Neutrophil (primary cell): ENCODE measurements around the gene ZNF740.

Experiments used
- H3K27ac ChIP-seq: fragments of 200-600 bp; sonication (generic); 2 replicates; pipeline ENCODE4 v1.5.1; 2016; ENCODE audit warnings: mild to moderate bottlenecking, moderate library complexity
- H3K27me3 ChIP-seq: fragments of 200-600 bp; sonication (generic); 2 replicates; pipeline ENCODE4 v1.6.0; 2016; ENCODE audit warnings: mild to moderate bottlenecking
- H3K36me3 ChIP-seq: fragments of 200-600 bp; sonication (generic); 2 replicates; pipeline ENCODE4 v1.5.1; 2017
- H3K4me1 ChIP-seq, 2 experiments: fragments of 200-600 bp in 1 of 2; sonication (generic) in 1 of 2; 1 replicate in 1 of 2; 2 replicates in 1 of 2; pipeline versions ENCODE4 v1.5.1 to v1.6.1; 2013 to 2016; ENCODE audit warnings: low read depth in 1 of 2, low read length in 1 of 2, mild to moderate bottlenecking in 1 of 2, moderate library complexity in 1 of 2; ENCODE audit not compliant: control insufficient read depth in 1 of 2, insufficient read depth in 1 of 2
- H3K4me3 ChIP-seq, 2 experiments: fragments of 200-600 bp in 1 of 2; sonication (generic) in 1 of 2; 1 replicate in 1 of 2; 2 replicates in 1 of 2; pipeline ENCODE4 v1.5.1; 2013 to 2016; ENCODE audit warnings: low read depth in 1 of 2, low read length in 1 of 2, mild to moderate bottlenecking in 1 of 2, moderate library complexity in 1 of 2
- H3K9me3 ChIP-seq: fragments of 200-600 bp; sonication (generic); 2 replicates; pipeline ENCODE4 v1.5.1; 2016
- TF ChIP-seq, protein P1 (sequence below): fragments of 200-600 bp; sonication (generic); IDR thresholded peaks from 2 replicates; pipeline ENCODE4 v1.5.1; 2016; ENCODE audit warnings: antibody characterized with exemption

Gene ZNF740

DNA sequence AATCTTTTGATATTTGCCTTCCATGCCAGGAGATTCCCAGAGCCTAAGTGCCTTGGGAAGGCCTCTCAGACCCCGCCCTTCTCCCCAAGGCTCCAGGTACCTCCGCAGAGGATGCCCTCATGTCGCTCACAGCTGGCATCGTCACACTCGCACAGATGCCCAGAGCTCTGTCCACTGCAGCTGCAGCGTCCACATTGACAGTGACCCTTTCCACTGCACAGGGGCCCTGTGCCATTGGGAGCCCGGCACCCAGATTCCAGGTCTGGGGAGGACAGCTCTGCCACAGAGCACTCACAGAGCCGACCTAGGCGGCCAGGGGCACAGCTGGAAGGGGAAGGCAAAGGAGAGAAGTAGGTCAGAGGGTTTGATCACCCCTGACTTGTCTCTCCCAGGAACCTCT lies 12.5 kb downstream of the ZNF740 start:
- H3K36me3 ChIP-seq: peaks cover 42% of the 10 kb centered on the region
- TF ChIP-seq, protein P1, sequence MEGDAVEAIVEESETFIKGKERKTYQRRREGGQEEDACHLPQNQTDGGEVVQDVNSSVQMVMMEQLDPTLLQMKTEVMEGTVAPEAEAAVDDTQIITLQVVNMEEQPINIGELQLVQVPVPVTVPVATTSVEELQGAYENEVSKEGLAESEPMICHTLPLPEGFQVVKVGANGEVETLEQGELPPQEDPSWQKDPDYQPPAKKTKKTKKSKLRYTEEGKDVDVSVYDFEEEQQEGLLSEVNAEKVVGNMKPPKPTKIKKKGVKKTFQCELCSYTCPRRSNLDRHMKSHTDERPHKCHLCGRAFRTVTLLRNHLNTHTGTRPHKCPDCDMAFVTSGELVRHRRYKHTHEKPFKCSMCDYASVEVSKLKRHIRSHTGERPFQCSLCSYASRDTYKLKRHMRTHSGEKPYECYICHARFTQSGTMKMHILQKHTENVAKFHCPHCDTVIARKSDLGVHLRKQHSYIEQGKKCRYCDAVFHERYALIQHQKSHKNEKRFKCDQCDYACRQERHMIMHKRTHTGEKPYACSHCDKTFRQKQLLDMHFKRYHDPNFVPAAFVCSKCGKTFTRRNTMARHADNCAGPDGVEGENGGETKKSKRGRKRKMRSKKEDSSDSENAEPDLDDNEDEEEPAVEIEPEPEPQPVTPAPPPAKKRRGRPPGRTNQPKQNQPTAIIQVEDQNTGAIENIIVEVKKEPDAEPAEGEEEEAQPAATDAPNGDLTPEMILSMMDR: no peak
- H3K4me1 ChIP-seq: peaks cover 4 to 8% of the 10 kb centered on the region in 2 experiments

DNA sequence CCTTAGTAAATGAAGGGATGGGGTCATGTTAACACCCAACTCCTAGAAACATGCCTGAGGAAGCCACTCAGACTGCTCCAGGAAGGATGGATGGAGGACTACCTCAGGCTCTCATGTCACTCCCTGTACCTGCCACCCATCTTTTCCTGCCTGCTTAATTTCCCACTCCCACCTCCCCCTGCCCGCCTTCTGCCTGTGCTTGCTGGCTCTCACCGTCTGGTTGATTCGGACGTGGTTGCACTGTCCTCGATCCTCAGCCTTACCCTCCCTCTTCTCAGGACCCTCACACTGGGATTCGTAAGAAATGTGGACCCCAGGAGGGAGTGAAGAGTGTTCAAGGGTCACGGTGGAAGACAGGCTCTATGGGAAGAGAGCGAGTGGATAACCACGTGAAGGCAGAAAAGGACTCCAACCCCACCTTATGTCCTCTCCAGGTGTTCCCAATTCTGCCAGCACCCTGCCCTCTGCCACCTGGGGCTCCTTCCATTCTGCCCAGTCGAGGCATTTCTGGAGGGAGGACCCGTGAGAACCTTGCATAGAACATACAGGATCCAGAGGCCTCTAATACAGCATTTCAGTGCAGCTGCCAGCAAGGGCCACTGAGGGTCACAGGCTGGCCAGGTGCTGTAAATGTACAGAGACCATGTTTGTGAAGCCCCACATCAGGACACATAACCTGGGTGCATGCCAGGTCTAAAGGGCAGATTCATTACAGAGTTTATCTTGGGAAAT lies 13.6 kb downstream of the ZNF740 start:
- H3K27me3 ChIP-seq: peaks cover 40% of the 10 kb centered on the region
- peaks cover 32% of the 10 kb centered on the region for H3K36me3 ChIP-seq
- no peak overlapping the region for H3K4me3 ChIP-seq
- no peak overlapping the region for H3K27ac ChIP-seq
- TF ChIP-seq, protein P1: no peak
- H3K4me1 ChIP-seq: peaks cover 4 to 8% of the 10 kb centered on the region in 2 experiments
- no peaks in the 10 kb centered on the region for H3K9me3 ChIP-seq

More for the DNA sequence above, 12.5 kb downstream of the ZNF740 start:
- Histone ChIP-seq H3K27me3 (peaks cover 29% of the 10 kb centered on the region), H3K9me3 (no peaks in the 10 kb centered on the region), H3K27ac (no peak overlapping the region), H3K4me3 (no peak overlapping the region)

- no peak overlapping the region for H3K4me3 ChIP-seq
- TF ChIP-seq, protein P1: no peak
- no peaks in the 10 kb centered on the region for H3K9me3 ChIP-seq
- H3K4me1 ChIP-seq: peaks cover 4 to 8% of the 10 kb centered on the region in 2 experiments
- H3K36me3 ChIP-seq: peaks cover 27% of the 10 kb centered on the region
- peaks cover 44% of the 10 kb centered on the region for H3K27me3 ChIP-seq
- no peak overlapping the region for H3K27ac ChIP-seq
Observed at GRCh38 chr12:53194973-53195372, 14.5 kb downstream of the ZNF740 start.

- Histone ChIP-seq H3K27ac (no peak overlapping the region), H3K9me3 (no peaks in the 10 kb centered on the region), H3K4me1 (peaks cover 4 to 8% of the 10 kb centered on the region in 2 experiments), H3K4me3 (no peak overlapping the region), H3K27me3 (peaks cover 46% of the 10 kb centered on the region), H3K36me3 (peaks cover 23% of the 10 kb centered on the region)
- TF ChIP-seq, protein P1: no peak
Observed at GRCh38 chr12:53195516-53196420, 15.2 kb downstream of the ZNF740 start.

DNA sequence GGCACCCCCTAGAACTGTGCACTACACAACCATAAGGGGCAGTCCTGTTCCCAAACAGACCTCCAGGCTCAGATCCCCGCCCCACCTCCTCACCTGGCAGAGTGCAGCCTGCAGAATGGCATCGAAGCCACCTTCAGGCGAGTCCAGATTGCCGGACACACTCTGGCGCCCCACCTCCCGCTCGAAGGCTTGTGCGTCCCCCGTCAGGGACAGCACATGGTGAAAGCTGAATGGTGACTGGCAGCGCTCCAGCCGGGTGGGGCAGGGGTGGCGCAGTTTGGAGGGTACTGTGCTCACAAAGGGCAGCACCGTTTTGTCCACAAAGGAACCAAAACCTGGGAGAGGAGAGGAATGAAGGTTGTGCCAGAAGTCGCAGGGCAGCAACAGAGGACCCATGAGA lies 16.0 kb downstream of the ZNF740 start:
- no peak overlapping the region for H3K27ac ChIP-seq
- H3K9me3 ChIP-seq: no peaks in the 10 kb centered on the region
- TF ChIP-seq, protein P1: no peak
- peaks cover 17% of the 10 kb centered on the region for H3K36me3 ChIP-seq
- H3K4me1 ChIP-seq: peaks cover 4 to 8% of the 10 kb centered on the region in 2 experiments
- H3K27me3 ChIP-seq: peaks cover 53% of the 10 kb centered on the region
- no peak overlapping the region for H3K4me3 ChIP-seq
